Trophoblast cell (in vitro differentiated cells and primary cell): ENCODE data around the gene HLA-DRA.
"Not testable (repeated sequence)": the region's sequence is repeated elsewhere in the genome, so short reads cannot be mapped to it uniquely, and the experiment has no call there.

ENCODE experiments used
- DNase-seq, 2 donors: peaks; one replicate each; pipeline ENCODE4 v3.0.0-alpha.2; 2016
- H2AFZ ChIP-seq: 2 replicates; pipeline ENCODE4 v1.6.1; 2013; ENCODE audit warnings: low read length, moderate library complexity, mild to moderate bottlenecking; ENCODE audit not compliant: insufficient read depth, poor library complexity
- H2AK5ac ChIP-seq: 2 replicates; pipeline ENCODE4 v1.6.1; 2013; ENCODE audit warnings: mild to moderate bottlenecking, low read length
- H2BK120ac ChIP-seq: 2 replicates; pipeline ENCODE4 v1.6.1; 2013; ENCODE audit warnings: low read length, mild to moderate bottlenecking, moderate library complexity; ENCODE audit not compliant: insufficient read depth, poor library complexity
- H2BK12ac ChIP-seq: 2 replicates; pipeline ENCODE4 v1.6.1; 2013; ENCODE audit warnings: mild to moderate bottlenecking, low read length, moderate library complexity
- H2BK5ac ChIP-seq: 2 replicates; pipeline ENCODE4 v1.6.1; 2013; ENCODE audit warnings: low read length, low read depth, moderate library complexity, mild to moderate bottlenecking; ENCODE audit not compliant: poor library complexity
- H3K14ac ChIP-seq: 2 replicates; pipeline ENCODE4 v1.6.1; 2013; ENCODE audit warnings: mild to moderate bottlenecking, low read length
- H3K18ac ChIP-seq: 2 replicates; pipeline ENCODE4 v1.6.1; 2013; ENCODE audit warnings: mild to moderate bottlenecking, low read length
- H3K23ac ChIP-seq: 2 replicates; pipeline ENCODE4 v1.6.1; 2013; ENCODE audit warnings: low read length
- H3K27ac ChIP-seq: 2 replicates; pipeline ENCODE4 v1.5.1; 2013; ENCODE audit warnings: low read depth, mild to moderate bottlenecking, inconsistent platforms, low read length, moderate library complexity
- H3K27me3 ChIP-seq: 2 replicates; pipeline ENCODE4 v1.6.1; 2013; ENCODE audit warnings: inconsistent platforms, mild to moderate bottlenecking, low read length, moderate library complexity; ENCODE audit not compliant: insufficient read depth
- H3K36me3 ChIP-seq, 2 experiments: 1 replicate in 1 of 2; 2 replicates in 1 of 2; pipeline ENCODE4 v1.6.1; 2013; ENCODE audit warnings: low read length in 2 of 2, mild to moderate bottlenecking in 2 of 2, moderate library complexity in 1 of 2; ENCODE audit not compliant: insufficient read depth in 2 of 2, control insufficient read depth in 1 of 2
- H3K4ac ChIP-seq: 2 replicates; pipeline ENCODE4 v1.6.1; 2013; ENCODE audit warnings: low read depth, mild to moderate bottlenecking, low read length, moderate library complexity
- H3K4me1 ChIP-seq, 2 experiments: 1 replicate in 1 of 2; 2 replicates in 1 of 2; pipeline ENCODE4 v1.6.1; 2013; ENCODE audit warnings: low read length in 2 of 2, mild to moderate bottlenecking in 2 of 2, moderate library complexity in 1 of 2; ENCODE audit not compliant: insufficient read depth in 2 of 2, control insufficient read depth in 1 of 2
- H3K4me2 ChIP-seq: 2 replicates; pipeline ENCODE4 v1.6.1; 2013; ENCODE audit warnings: inconsistent platforms, mild to moderate bottlenecking, low read length, moderate library complexity
- H3K4me3 ChIP-seq: 2 replicates; pipeline ENCODE4 v1.5.1; 2013; ENCODE audit warnings: mild to moderate bottlenecking, low read depth, low read length, inconsistent platforms
- H3K79me1 ChIP-seq: one replicate; pipeline ENCODE4 v1.6.1; 2013; ENCODE audit warnings: low read length
- H3K79me2 ChIP-seq: 2 replicates; pipeline ENCODE4 v1.6.1; 2013; ENCODE audit warnings: low read length, mild to moderate bottlenecking; ENCODE audit not compliant: control insufficient read depth, insufficient read depth, poor library complexity
- H3K9ac ChIP-seq: 2 replicates; pipeline ENCODE4 v1.6.1; 2013; ENCODE audit warnings: mild to moderate bottlenecking, low read length
- H3K9me3 ChIP-seq: 2 replicates; pipeline ENCODE4 v1.6.1; 2013; ENCODE audit warnings: low read depth, mild to moderate bottlenecking, control low read depth, inconsistent platforms, low read length; ENCODE audit not compliant: insufficient read depth
- H4K12ac ChIP-seq: 2 replicates; pipeline ENCODE4 v1.6.1; 2013; ENCODE audit warnings: low read depth, mild to moderate bottlenecking, low read length, moderate library complexity
- H4K8ac ChIP-seq: 2 replicates; pipeline ENCODE4 v1.6.1; 2013; ENCODE audit warnings: low read depth, mild to moderate bottlenecking, low read length, moderate library complexity
- H4K91ac ChIP-seq: one replicate; pipeline ENCODE4 v1.6.1; 2013; ENCODE audit warnings: low read depth, mild to moderate bottlenecking, low read length, moderate library complexity
- WGBS: extraction: QIAGEN DNeasy Blood & Tissue Kit; methylation state at CpG from one replicate; pipeline ENCODE4 v1.1.7; 2013; ENCODE audit warnings: missing lambda C conversion rate; ENCODE audit not compliant: insufficient read length, insufficient coverage; ENCODE audit errors: extremely low coverage; 5-methylcytosine and 5-hydroxymethylcytosine counted together

HLA-DRA gene

GRCh38 chr6:32431142-32431541 is 8.5 kb upstream of the HLA-DRA start:
- no peaks in the 10 kb centered on the region for H3K27me3 ChIP-seq
- H2BK5ac ChIP-seq: no peak overlapping the region
- no peak overlapping the region for H4K91ac ChIP-seq
- H2BK120ac ChIP-seq: no peak overlapping the region
- no peaks in the 10 kb centered on the region for H3K4me1 ChIP-seq
- no peak overlapping the region for H3K14ac ChIP-seq
- no peak overlapping the region for H4K12ac ChIP-seq
- no CpG with 5 or more reads among the region's 3 CpGs for WGBS
- no peaks in the 10 kb centered on the region for H3K36me3 ChIP-seq
- no peak overlapping the region for H3K23ac ChIP-seq
- H3K4ac ChIP-seq: no peak overlapping the region
- no peak for DNase-seq
- no peak overlapping the region for H3K4me3 ChIP-seq
- no peaks in the 10 kb centered on the region for H3K79me1 ChIP-seq
- no peak overlapping the region for H3K27ac ChIP-seq
- H3K9me3 ChIP-seq: no peaks in the 10 kb centered on the region
- no peak overlapping the region for H3K18ac ChIP-seq
- H2AFZ ChIP-seq: no peak overlapping the region
- no peak overlapping the region for H3K9ac ChIP-seq
- no peak overlapping the region for H2AK5ac ChIP-seq
- no peaks in the 10 kb centered on the region for H3K79me2 ChIP-seq
- no peak overlapping the region for H2BK12ac ChIP-seq
- no peak overlapping the region for H3K4me2 ChIP-seq
- H4K8ac ChIP-seq: peak overlapping the region; percentile 10

GRCh38 chr6:32432050-32432450 is 7.6 kb upstream of the HLA-DRA start:
- no peak overlapping the region for H2AK5ac ChIP-seq
- no peaks in the 10 kb centered on the region for H3K79me1 ChIP-seq
- H3K36me3 ChIP-seq: no peaks in the 10 kb centered on the region
- H3K4ac ChIP-seq: no peak overlapping the region
- H3K4me2 ChIP-seq: no peak overlapping the region
- H3K4me3 ChIP-seq: no peak overlapping the region
- H3K9ac ChIP-seq: no peak overlapping the region
- no peak overlapping the region for H3K18ac ChIP-seq
- DNase-seq: peak in 1 of 2 donors; percentile 66
- no CpG with 5 or more reads among the region's 1 CpG for WGBS
- H3K14ac ChIP-seq: no peak overlapping the region
- no peak overlapping the region for H2AFZ ChIP-seq
- no peaks in the 10 kb centered on the region for H3K27me3 ChIP-seq
- H3K4me1 ChIP-seq: no peaks in the 10 kb centered on the region
- no peak overlapping the region for H2BK5ac ChIP-seq
- H4K12ac ChIP-seq: no peak overlapping the region
- H2BK120ac ChIP-seq: no peak overlapping the region
- no peaks in the 10 kb centered on the region for H3K79me2 ChIP-seq
- H4K8ac ChIP-seq: no peak overlapping the region
- H4K91ac ChIP-seq: no peak overlapping the region
- H3K27ac ChIP-seq: no peak overlapping the region
- no peaks in the 10 kb centered on the region for H3K9me3 ChIP-seq
- no peak overlapping the region for H2BK12ac ChIP-seq
- no peak overlapping the region for H3K23ac ChIP-seq

GRCh38 chr6:32433950-32434349 is 5.7 kb upstream of the HLA-DRA start:
- not testable (repeated sequence) for H2BK5ac ChIP-seq, H4K91ac ChIP-seq, H2BK12ac ChIP-seq, H3K36me3 ChIP-seq, H2AK5ac ChIP-seq, H4K12ac ChIP-seq, H4K8ac ChIP-seq, H3K79me2 ChIP-seq, H2AFZ ChIP-seq, H3K18ac ChIP-seq, H3K23ac ChIP-seq, H3K4me2 ChIP-seq, H2BK120ac ChIP-seq, H3K27me3 ChIP-seq, H3K4me1 ChIP-seq, H3K9ac ChIP-seq, H3K27ac ChIP-seq, H3K14ac ChIP-seq, DNase-seq, H3K4ac ChIP-seq, H3K4me3 ChIP-seq, H3K9me3 ChIP-seq, H3K79me1 ChIP-seq
- whole genome bisulfite sequencing: no CpG with 5 or more reads among the region's 1 CpG

GRCh38 chr6:32436186-32436585 is 3.5 kb upstream of the HLA-DRA start:
- Histone ChIP-seq H2AK5ac (no peak overlapping the region), H3K18ac (no peak overlapping the region), H2AFZ (no peak overlapping the region), H2BK5ac (no peak overlapping the region), H3K14ac (no peak overlapping the region), H3K4ac (no peak overlapping the region), H2BK12ac (no peak overlapping the region), H3K27me3 (no peaks in the 10 kb centered on the region), H3K9ac (no peak overlapping the region), H4K12ac (no peak overlapping the region), H3K79me1 (no peaks in the 10 kb centered on the region), H3K27ac (no peak overlapping the region), H3K9me3 (no peaks in the 10 kb centered on the region), H4K91ac (no peak overlapping the region), H4K8ac (no peak overlapping the region), H3K23ac (no peak overlapping the region), H3K36me3 (no peaks in the 10 kb centered on the region), H3K4me2 (no peak overlapping the region), H3K4me1 (no peaks in the 10 kb centered on the region), H3K4me3 (no peak overlapping the region), H3K79me2 (no peaks in the 10 kb centered on the region), H2BK120ac (no peak overlapping the region)
- DNase-seq: no peak
- whole genome bisulfite sequencing: no CpG with 5 or more reads among the region's 4 CpGs
